Activated CD4-positive, alpha-beta memory T cell treated with anti-CD3 and anti-CD28 coated beads for 36 hours (primary cell): ENCODE data around the gene SEMA7A. TPM values are rescaled to one million over a fixed set of nuclear protein-coding genes. Genes with fewer than 3 reads are reported as not detected.

ENCODE experiments used
- CTCF ChIA-PET: fragments of 350-600 bp; sonication (Branson Sonifier 250); formaldehyde crosslinking; loops from one replicate; lab custom pipeline; 2021; ENCODE audit warnings: antibody characterized with exemption, inconsistent platforms; lab: Charles Lee
- POLR2A ChIA-PET: fragments of 350-600 bp; sonication (Branson Sonifier 250); formaldehyde crosslinking; loops from one replicate; lab custom pipeline; 2021; ENCODE audit warnings: antibody characterized with exemption; lab: Charles Lee
- DNase-seq: peaks from one replicate; pipeline ENCODE4 v3.0.0-alpha.2; 2020
- H3K27ac Mint-ChIP-seq: one replicate; pipeline ENCODE4 v1.8.0; 2021; ENCODE audit warnings: mixed read lengths
- H3K27me3 Mint-ChIP-seq: one replicate; pipeline ENCODE4 v1.8.0; 2021; ENCODE audit warnings: mixed read lengths
- H3K36me3 Mint-ChIP-seq: one replicate; pipeline ENCODE4 v1.8.0; 2021; ENCODE audit warnings: mixed read lengths
- H3K4me1 Mint-ChIP-seq: one replicate; pipeline ENCODE4 v1.8.0; 2021; ENCODE audit warnings: low read depth, mixed read lengths
- H3K4me3 Mint-ChIP-seq: one replicate; pipeline ENCODE4 v1.8.0; 2021; ENCODE audit warnings: mild to moderate bottlenecking, mixed read lengths
- H3K9me3 Mint-ChIP-seq: one replicate; pipeline ENCODE4 v1.8.0; 2021; ENCODE audit warnings: mixed read lengths
- intact Hi-C: fragments of 100-400 bp; cut with micrococcal nuclease; formaldehyde crosslinking; loops from one replicate; pipeline ENCODE4 v1.15.1; 2023
- total RNA-seq, 2 experiments: library from RNA; stranded (reverse); gene quantifications; one replicate each; pipeline ENCODE4 v1.2.3, GENCODE V29; 2021

Gene SEMA7A
- total RNA-seq, 2 experiments from 2014 or later, result 65.9 to 68.4 TPM

- DNase-seq, result no peak
- peaks cover 23% of the 10 kb centered on the region for H3K4me1 Mint-ChIP-seq
- no peak overlapping the region for H3K27ac Mint-ChIP-seq
- ChIA-PET POLR2A (no interaction called here), CTCF (interaction anchor here (26.9 kb wide), 1 partner anchor 74 kb away, joined by 652 read pairs; no protein-coding TSS in a partner anchor)
- intact Hi-C loops, result no loop called here
- H3K36me3 Mint-ChIP-seq, result peaks cover 66% of the 10 kb centered on the region
- no peaks in the 10 kb centered on the region for H3K9me3 Mint-ChIP-seq
- no peak overlapping the region for H3K4me3 Mint-ChIP-seq
- no peaks in the 10 kb centered on the region for H3K27me3 Mint-ChIP-seq
These were observed 17.6 kb upstream of the SEMA7A start for GRCh38 chr15:74451322-74451721.

- POLR2A ChIA-PET, result interaction anchor here (1.2 kb wide), 2 partner anchors 44 to 165 kb away, joined by 3 read pairs; no protein-coding TSS in a partner anchor
- CTCF ChIA-PET, result interaction anchor here (0.8 to 26.9 kb wide), 3 partner anchors 11 to 72 kb away, joined by 3 to 652 read pairs (median 7); no protein-coding TSS in a partner anchor
- H3K9me3 Mint-ChIP-seq, result no peaks in the 10 kb centered on the region
- H3K27me3 Mint-ChIP-seq, result no peaks in the 10 kb centered on the region
- peaks cover 15% of the 10 kb centered on the region for H3K4me1 Mint-ChIP-seq
- H3K4me3 Mint-ChIP-seq, result no peak overlapping the region
- no peak for DNase-seq
- H3K36me3 Mint-ChIP-seq, result peaks cover 57% of the 10 kb centered on the region
- intact Hi-C loops, result no loop called here
- H3K27ac Mint-ChIP-seq, result no peak overlapping the region
These were observed 16.0 kb upstream of the SEMA7A start for GRCh38 chr15:74449643-74450205.

DNA sequence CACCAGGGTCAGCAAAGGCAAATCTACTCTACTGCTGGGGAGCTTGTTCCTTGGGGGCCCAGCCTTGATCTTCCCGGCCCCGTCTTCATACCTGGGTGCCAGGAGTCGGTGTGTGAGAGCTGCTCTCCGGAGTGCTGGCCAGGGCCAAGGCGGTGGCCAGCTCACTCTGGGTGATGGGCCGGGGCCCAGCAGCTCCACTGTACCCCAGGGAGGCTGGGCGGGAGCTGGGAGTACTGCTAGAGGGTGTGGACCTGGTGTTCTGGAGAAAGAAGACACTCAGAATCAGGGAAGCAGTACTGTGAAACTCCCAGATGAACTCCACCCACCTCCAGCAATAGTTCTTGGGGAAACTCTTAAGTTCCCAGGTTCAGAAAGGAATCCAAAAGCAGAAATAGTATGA, 15.3 kb upstream of the SEMA7A start:
- intact Hi-C loops, result no loop called here
- Mint-ChIP-seq H3K4me3 (no peak overlapping the region), H3K36me3 (peaks cover 52% of the 10 kb centered on the region), H3K9me3 (no peaks in the 10 kb centered on the region), H3K4me1 (peaks cover 8% of the 10 kb centered on the region), H3K27me3 (no peaks in the 10 kb centered on the region), H3K27ac (no peak overlapping the region)
- CTCF ChIA-PET, result interaction anchor here (1.9 to 26.9 kb wide), 2 partner anchors 10 to 71 kb away, joined by 7 to 652 read pairs; no protein-coding TSS in a partner anchor
- POLR2A ChIA-PET, result interaction anchor here (0.9 to 1.2 kb wide), 3 partner anchors 13 to 166 kb away, joined by 3 read pairs; no protein-coding TSS in a partner anchor
- no peak for DNase-seq

- H3K27me3 Mint-ChIP-seq, result no peaks in the 10 kb centered on the region
- CTCF ChIA-PET, result interaction anchor here (26.9 kb wide), 1 partner anchor 68 kb away, joined by 652 read pairs; no protein-coding TSS in a partner anchor
- no peak overlapping the region for H3K27ac Mint-ChIP-seq
- no peaks in the 10 kb centered on the region for H3K9me3 Mint-ChIP-seq
- intact Hi-C loops, result no loop called here
- no peak overlapping the region for H3K4me3 Mint-ChIP-seq
- peaks cover 36% of the 10 kb centered on the region for H3K36me3 Mint-ChIP-seq
- DNase-seq, result no peak
- POLR2A ChIA-PET, result no interaction called here
- H3K4me1 Mint-ChIP-seq, result no peaks in the 10 kb centered on the region
These were observed 12.3 kb upstream of the SEMA7A start for GRCh38 chr15:74445816-74446763.

DNA sequence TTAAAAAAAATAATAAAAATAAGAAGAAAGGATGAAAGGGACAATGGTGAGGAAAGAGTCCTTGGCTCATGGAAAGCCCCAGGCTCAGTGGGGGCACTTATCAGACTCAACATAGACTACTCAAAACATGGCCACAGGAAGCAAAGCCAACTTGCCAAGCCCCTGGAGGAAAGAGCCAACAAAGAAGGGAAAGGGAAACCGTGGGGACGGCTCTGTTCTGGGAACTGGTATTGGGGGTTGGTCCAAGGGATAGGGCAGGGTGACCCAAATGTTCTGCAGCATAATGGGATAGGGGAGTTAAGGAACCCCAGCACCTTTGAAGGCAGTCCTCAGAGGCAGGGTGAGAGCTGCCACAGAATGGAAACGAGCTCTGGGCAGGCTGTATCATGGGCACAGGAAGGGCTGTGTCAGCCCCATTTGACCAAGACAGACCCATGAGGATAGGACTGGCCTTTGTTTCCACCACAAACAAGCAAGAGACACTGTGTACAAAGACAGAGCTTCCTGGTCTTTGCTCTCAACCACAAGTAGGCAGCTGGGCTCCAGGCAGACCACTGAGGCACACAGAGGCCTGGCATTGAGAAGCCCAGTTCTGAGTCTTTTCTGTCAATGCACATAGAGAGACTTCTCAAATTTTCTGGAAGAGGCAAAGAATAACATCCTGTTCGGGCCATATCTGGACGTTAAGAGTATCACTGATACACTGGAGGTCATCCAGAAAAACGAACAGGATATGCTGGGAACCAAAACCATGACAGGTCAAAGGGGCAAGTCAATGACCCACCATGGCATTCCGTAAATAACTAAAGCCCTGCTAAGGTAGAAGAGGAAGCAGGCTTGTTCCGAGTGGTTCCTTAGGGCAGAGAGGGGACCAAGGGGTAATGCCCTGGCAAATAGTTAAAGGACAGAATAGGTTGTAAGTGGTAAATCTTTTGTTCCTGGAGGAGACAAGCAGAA, 10.6 kb upstream of the SEMA7A start:
- H3K4me3 Mint-ChIP-seq, result no peak overlapping the region
- peaks cover 25% of the 10 kb centered on the region for H3K36me3 Mint-ChIP-seq
- H3K9me3 Mint-ChIP-seq, result no peaks in the 10 kb centered on the region
- intact Hi-C loops, result no loop called here
- H3K27ac Mint-ChIP-seq, result no peak overlapping the region
- H3K4me1 Mint-ChIP-seq, result no peaks in the 10 kb centered on the region
- POLR2A ChIA-PET, result no interaction called here
- H3K27me3 Mint-ChIP-seq, result no peaks in the 10 kb centered on the region
- DNase-seq, result no peak
- CTCF ChIA-PET, result interaction anchor here (26.9 kb wide), 1 partner anchor 67 kb away, joined by 652 read pairs; no protein-coding TSS in a partner anchor

DNA sequence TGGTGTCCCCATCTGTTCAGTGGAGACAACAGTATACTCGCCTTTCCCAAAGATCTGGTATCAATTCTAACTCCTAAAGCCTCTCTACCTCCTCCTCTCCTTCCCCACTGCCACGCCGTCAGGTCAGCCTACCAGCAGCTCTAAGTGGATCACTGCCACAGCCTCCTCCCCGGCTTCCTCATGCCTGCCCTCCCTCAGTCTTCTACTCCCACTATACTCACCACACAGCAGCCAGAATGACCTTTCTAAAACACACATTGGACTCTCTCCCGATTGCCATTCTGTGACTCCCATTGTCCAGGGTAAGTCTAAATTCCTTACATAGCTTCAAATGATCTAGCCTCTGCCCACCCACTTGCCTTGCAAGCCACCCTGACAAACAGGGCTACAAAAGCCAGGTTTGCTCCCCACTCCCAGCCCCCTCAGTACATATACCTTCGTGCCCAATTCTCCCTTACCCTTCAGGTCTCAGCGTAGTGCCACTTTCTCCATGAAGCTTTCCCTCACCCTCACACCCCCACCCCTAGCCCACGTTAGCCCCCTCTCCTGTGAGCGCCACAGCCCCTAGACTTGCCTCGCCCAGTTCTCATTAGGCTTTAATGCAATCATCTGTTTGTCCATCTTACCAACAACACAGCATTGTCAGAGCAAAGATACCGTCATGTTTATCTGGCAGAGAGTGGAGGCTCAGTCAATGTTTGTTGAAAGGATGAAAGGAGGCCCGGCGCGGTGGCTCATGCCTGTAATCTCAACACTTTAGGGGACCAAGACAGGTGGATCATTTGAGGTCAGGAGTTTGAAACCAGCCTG, 9.5 kb upstream of the SEMA7A start:
- H3K4me1 Mint-ChIP-seq, result peaks cover 6% of the 10 kb centered on the region
- no peak overlapping the region for H3K27ac Mint-ChIP-seq
- POLR2A ChIA-PET, result no interaction called here
- CTCF ChIA-PET, result interaction anchor here (1.4 to 26.9 kb wide), 4 partner anchors 12 to 178 kb away, joined by 3 to 652 read pairs (median 4); no protein-coding TSS in a partner anchor
- no peak overlapping the region for H3K4me3 Mint-ChIP-seq
- no peak for DNase-seq
- no peaks in the 10 kb centered on the region for H3K9me3 Mint-ChIP-seq
- intact Hi-C loops, result no loop called here
- no peaks in the 10 kb centered on the region for H3K27me3 Mint-ChIP-seq
- H3K36me3 Mint-ChIP-seq, result peaks cover 15% of the 10 kb centered on the region

DNA sequence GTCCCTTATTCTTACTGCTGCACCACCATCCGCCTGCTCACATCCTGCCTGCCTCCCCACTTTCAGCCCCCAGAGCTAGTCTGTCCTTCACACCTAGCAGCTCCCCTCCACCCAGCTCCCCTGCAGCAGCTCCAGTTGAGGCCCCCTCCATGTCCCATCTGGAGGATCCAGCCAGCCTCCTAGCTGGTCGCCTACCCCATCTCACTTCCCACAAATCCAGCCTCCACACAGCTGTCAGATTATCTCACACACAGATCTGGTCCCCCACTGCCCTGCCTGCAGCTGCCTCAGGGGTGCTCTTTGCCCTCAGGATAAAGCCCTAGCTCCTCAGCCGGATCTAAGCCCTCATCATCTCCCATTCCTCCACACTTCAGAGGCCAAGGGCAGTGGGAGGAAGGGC, 8.8 kb upstream of the SEMA7A start:
- intact Hi-C loops, result no loop called here
- peaks cover 7% of the 10 kb centered on the region for H3K4me1 Mint-ChIP-seq
- POLR2A ChIA-PET, result no interaction called here

GRCh38 chr15:74442063-74442462, 8.3 kb upstream of the SEMA7A start:
- intact Hi-C loops, result no loop called here
- ChIA-PET CTCF (interaction anchor here (1.4 to 26.9 kb wide), 4 partner anchors 11 to 180 kb away, joined by 3 to 652 read pairs (median 4); no protein-coding TSS in a partner anchor), POLR2A (interaction anchor here (1.2 to 1.5 kb wide), 3 partner anchors 10 to 65 kb away, joined by 3 read pairs; no protein-coding TSS in a partner anchor)
- H3K27ac Mint-ChIP-seq, result no peak overlapping the region
- H3K4me3 Mint-ChIP-seq, result no peak overlapping the region
- peaks cover 9% of the 10 kb centered on the region for H3K36me3 Mint-ChIP-seq
- DNase-seq, result no peak
- H3K27me3 Mint-ChIP-seq, result no peaks in the 10 kb centered on the region
- H3K4me1 Mint-ChIP-seq, result peaks cover 7% of the 10 kb centered on the region
- H3K9me3 Mint-ChIP-seq, result no peaks in the 10 kb centered on the region

More for the DNA sequence above, 8.8 kb upstream of the SEMA7A start:
- H3K27ac Mint-ChIP-seq, result no peak overlapping the region
- CTCF ChIA-PET, result interaction anchor here (1.4 to 26.9 kb wide), 4 partner anchors 12 to 179 kb away, joined by 3 to 652 read pairs (median 4); no protein-coding TSS in a partner anchor
- H3K36me3 Mint-ChIP-seq, result peaks cover 9% of the 10 kb centered on the region
- H3K4me3 Mint-ChIP-seq, result no peak overlapping the region
- no peaks in the 10 kb centered on the region for H3K9me3 Mint-ChIP-seq
- H3K27me3 Mint-ChIP-seq, result no peaks in the 10 kb centered on the region
- DNase-seq, result no peak

GRCh38 chr15:74441248-74441941, 7.6 kb upstream of the SEMA7A start:
- Mint-ChIP-seq H3K4me3 (no peak overlapping the region), H3K9me3 (no peaks in the 10 kb centered on the region), H3K27ac (no peak overlapping the region), H3K4me1 (peaks cover 7% of the 10 kb centered on the region), H3K36me3 (peaks cover 5% of the 10 kb centered on the region), H3K27me3 (no peaks in the 10 kb centered on the region)
- DNase-seq, result no peak
- POLR2A ChIA-PET, result interaction anchor here (0.6 to 1.5 kb wide), 4 partner anchors 10 to 65 kb away, joined by 3 read pairs; no protein-coding TSS in a partner anchor
- intact Hi-C loops, result no loop called here
- CTCF ChIA-PET, result interaction anchor here (0.7 to 26.9 kb wide), 3 partner anchors 12 to 64 kb away, joined by 3 to 652 read pairs (median 5); no protein-coding TSS in a partner anchor
